LNCAP (cell line): ENCODE results near the gene AP1S3.
A peak's percentile ranks its signal among the peaks of the same experiment; 100 is the strongest.

Experiments
- CTCF ChIP-seq: fragments of 450-650 bp; IDR thresholded peaks from 2 replicates; pipeline ENCODE4 v1.5.1; 2017; ENCODE audit warnings: mild to moderate bottlenecking

AP1S3 gene

GRCh38 chr2:223732346-223732745, 105.0 kb downstream of the AP1S3 start:
- TF ChIP-seq CTCF: no peak

- no peak for TF ChIP-seq CTCF
These were observed 105.9 kb downstream of the AP1S3 start for GRCh38 chr2:223731503-223731902.

GRCh38 chr2:223729781-223730180, 107.6 kb downstream of the AP1S3 start:
- TF ChIP-seq CTCF: no peak

- TF ChIP-seq CTCF: peak; percentile 71
These were observed 109.8 kb downstream of the AP1S3 start for GRCh38 chr2:223727562-223727961.

- TF ChIP-seq CTCF: no peak
These were observed 111.1 kb downstream of the AP1S3 start for GRCh38 chr2:223725986-223726970.

GRCh38 chr2:223725494-223725893, 111.9 kb downstream of the AP1S3 start:
- no peak for TF ChIP-seq CTCF

- no peak for TF ChIP-seq CTCF
These were observed 112.5 kb downstream of the AP1S3 start for GRCh38 chr2:223724861-223725260.
